GM21619 (cell line): Measurements from ENCODE around the gene ZSCAN32.

Experiments used
- ATAC-seq: cut with Tn5 transposase; IDR thresholded peaks from one replicate; pipeline ENCODE4 v1.9.1; 2021; ENCODE audit not compliant: unreplicated experiment

Gene ZSCAN32

DNA sequence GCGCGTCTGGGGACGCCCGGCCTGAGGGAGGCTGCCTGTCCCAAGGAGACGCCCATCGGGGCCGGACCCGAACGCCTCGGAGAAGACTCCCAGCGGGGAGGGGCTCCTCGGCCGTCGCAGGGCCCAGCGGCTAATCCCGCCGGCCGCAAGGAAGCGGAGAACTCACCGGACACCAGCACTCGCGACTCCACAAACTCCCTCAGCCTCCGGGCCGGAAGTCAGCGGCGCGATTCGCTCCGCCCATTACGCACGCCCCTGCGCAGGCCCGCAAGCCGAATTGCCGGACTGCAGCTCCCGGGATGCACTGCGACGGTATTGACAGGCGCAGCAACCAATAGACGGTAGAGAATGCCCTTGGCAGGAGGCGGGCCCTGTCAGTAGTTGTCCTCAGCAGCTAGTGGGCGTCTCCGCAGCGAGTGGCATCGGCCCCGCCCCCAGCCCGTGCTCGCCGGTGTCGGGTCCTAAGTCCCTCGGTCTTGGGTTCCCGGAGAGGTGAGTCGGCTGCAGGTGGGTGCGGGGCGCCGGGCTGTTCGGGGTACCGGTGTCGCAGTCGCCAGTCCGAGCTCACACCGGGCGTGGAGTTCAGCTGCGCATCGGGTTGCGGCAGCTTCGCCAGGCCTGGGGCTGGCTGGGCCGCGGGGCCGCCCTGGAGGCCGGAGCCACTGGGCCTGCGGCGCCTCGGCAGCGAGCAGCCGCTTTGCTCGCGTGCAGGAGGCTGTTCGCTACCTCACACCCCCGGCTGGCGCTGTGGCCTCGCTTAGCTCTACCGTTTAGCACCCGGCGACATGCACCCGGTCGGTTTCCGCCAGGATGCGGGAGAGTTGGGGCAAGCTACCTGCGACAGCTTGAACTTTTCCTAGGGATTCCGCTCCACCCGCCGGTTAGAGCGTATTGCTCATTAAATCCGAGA, at the start of gene ZSCAN32, which contains the start of gene ZNF174:
Gene ZSCAN32, minus strand, starts transcription at position 226 of the 910 bp plus-strand sequence. CDS start 3,447 bp downstream, outside the sequence.
Gene ZNF174, plus strand, starts transcription at position 437 of the 910 bp plus-strand sequence. CDS start 790 bp downstream, outside the sequence.
- ATAC-seq, result peak; percentile 95

- peak; percentile 17 for ATAC-seq
These were observed 43.2 kb upstream of the ZSCAN32 start for GRCh38 chr16:3444032-3444388.

DNA sequence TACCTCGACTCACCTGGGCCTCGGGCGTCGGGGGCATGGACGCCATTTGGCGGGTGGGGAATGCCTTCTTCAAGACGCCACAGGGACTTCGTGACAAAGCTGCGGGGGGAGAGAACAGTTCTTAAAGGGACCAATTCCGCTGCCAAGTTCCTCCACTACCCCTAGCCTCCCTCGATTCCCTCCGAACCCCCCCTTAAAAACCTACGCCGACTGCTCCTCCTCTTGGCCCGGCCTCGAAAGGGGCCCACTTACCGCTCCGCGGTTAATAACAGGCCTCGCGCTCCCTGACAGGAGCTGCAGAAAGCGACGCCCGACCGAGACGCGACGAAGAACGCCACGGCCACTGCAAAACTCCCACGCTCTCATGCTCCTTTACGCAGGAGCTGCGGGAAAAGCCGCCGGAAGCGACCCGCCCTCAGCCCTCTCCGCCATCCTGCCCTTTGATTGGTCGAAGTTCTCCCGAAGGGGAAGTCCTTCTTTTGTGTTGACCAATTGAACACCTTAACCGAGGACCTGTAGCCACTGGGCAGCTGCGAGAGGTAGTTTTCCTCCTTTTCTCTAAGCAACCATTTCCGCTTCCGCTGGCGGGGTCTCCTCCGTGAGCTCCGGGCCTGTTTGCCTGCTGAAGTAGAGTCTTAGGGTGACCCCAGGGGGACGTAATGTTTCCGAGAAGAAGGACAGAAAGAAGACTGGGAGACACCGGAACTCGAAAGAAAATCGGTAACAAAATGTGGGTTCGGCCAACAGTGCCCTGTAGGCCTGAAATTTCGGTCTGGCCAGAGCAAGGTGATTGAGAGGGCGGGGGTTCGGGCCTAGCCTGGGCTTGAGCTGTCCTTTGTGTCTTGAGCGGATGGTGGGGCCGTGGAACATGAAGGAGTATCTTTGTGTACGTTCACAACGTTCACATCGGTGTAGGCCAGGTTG, 42.6 kb upstream of the ZSCAN32 start, which contains the start of the genes NAA60 and ZNF597:
Gene NAA60, plus strand, starts transcription at position 573 of the 924 bp plus-strand sequence. CDS start 32,548 bp downstream, outside the sequence.
Gene ZNF597, minus strand, starts transcription at position 397 of the 924 bp plus-strand sequence. Its CDS starts 351 bp downstream, at position 46.
- ATAC-seq, result peak; percentile 82

- ATAC-seq, result no peak
These were observed 38.8 kb upstream of the ZSCAN32 start for GRCh38 chr16:3439637-3440036.

- no peak for ATAC-seq
These were observed 33.6 kb upstream of the ZSCAN32 start for GRCh38 chr16:3434373-3434772.

DNA sequence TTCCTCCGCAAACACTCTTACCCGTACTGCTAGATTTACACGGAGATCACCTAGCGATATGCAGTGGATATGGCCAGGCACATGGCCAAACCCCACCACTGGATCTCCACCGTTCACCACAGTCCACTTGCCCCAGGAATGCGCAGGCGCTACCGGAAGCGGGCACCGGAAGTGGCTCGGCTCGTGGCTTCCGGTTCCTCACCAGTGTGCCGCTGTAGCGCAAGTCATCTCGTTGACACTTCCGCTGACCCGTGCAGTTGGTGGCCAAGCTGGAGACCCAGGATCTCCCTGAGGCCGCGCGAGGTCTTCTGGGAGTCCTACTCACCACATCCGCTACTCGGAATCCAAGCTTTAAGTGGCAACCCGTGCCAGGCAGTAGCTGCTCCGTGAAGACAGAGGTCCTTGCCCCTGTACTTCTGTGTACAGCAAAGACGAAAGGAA, 31.0 kb upstream of the ZSCAN32 start:
- no peak for ATAC-seq

DNA sequence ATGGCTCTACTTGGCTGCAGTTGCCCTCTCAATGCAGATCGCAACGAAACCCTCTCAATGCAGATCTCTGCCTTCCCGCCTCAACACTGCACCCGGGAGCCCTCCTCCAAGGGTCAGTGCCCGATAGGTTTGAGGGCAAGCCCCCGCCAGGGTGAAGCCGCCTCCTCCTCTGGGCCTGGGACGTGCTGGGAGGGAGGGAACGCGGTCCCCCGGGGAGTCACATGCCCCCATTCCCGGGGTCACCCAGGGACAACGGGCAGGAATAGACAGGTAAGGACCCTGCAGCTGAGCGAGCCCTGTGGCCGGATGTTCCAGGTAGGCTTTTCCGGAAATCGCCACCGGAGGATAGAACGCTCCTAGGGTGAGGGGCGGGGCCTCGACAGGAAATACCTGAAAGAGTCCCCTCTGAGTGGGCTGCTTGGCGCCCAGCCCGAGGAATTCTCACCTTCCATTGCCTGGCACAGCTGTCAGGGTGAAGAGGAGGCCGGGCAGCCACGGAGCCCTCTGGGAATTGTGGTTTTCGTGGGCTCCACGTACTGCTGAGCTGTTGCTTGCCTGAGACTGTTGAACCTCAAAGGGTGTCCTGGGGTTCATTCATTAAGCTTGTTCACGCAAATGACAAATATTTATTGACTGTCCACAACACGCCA, 13.1 kb upstream of the ZSCAN32 start:
- ATAC-seq, result no peak

DNA sequence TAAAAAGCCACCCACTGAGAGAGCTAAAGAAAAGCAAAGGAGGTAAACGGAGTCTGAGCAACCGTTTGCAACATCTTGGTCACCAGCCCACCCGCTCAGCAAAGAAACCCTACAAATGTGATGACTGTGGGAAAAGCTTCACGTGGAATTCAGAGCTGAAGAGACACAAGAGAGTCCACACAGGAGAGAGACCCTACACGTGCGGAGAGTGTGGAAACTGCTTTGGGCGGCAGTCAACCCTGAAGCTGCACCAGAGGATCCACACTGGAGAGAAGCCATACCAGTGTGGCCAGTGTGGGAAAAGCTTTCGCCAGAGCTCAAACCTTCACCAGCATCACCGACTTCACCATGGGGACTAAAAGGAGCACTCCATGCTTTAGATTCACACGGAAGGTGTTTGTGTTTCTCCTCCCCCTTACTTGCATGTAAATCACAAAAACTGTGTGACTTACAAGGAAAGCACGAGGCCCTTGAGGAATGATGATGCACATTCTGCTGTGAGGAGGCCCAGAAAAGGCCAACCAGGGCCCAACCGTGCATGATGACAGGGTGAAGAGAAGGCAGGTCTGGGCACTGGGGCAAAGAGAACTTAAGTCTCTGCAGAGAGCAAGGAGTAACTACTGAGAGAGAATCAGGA, 7.9 kb upstream of the ZSCAN32 start:
- ATAC-seq, result no peak

- ATAC-seq, result no peak
These were observed 1.1 kb upstream of the ZSCAN32 start for GRCh38 chr16:3401719-3402397.

- ATAC-seq, result peak; percentile 31
These were observed 392 bp downstream of the ZSCAN32 start for GRCh38 chr16:3400446-3400778.

- ATAC-seq, result no peak
These were observed 11.0 kb downstream of the ZSCAN32 start for GRCh38 chr16:3389663-3390338.

GRCh38 chr16:3388325-3388724, 12.5 kb downstream of the ZSCAN32 start:
- no peak for ATAC-seq

DNA sequence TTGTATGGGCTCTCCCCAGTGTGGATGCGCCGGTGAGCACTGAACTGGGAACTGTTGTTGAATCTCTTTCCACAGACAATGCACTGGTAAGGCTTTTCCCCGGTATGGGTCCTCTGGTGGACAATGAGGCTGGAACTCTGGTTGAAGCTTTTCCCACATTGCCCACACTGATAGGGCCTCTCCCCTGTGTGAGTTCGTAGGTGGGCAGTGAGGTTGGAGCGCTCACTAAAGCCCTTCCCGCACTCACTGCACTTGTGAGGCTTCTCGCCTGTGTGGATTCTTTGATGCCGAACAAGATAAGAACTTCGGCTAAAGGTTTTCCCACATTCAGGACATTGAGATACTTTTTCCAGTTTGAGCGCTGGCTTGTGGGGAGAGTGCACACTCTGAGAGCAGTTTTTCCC, 17.8 kb downstream of the ZSCAN32 start:
- no peak for ATAC-seq

DNA sequence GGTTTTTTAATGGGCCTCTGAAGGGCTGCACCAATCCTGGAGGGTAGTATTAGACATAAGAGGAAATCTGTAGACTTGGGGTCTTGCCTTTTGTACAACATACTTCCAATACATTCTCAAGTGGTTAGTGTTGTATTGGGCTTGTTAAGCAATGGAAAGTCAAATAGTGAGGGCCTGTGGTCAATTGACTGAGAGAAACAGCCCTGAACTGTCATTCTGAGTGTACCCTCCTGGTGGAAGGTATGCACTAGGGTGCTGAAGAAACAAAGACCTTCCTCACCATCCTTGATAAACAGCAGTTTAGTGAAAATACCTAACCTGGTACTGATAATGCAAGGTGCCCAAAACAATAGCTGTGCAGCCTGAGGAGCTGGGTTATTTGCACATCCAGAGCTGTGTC, 22.9 kb downstream of the ZSCAN32 start:
- ATAC-seq, result no peak

GRCh38 chr16:3375680-3376079, 25.1 kb downstream of the ZSCAN32 start:
- ATAC-seq, result no peak

DNA sequence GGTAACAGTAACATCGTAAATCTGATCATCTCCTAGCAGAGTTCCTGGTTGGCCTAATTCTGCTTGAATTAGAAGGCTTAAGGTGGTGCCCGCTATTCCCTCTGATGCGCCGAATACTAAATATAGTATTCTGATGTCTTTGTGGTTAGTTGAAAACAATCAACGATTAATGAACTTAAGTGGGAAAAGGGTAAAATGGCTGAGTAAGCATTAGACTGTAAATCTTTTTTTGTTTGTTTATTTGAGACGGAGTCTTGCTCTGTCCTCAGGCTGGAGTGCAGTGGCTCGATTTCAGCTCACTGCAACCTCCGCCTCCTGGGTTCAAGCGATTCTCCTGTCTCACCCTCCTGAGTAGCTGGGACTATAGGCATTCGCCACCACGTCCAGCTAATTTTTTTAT, 31.7 kb downstream of the ZSCAN32 start:
- ATAC-seq, result no peak

GRCh38 chr16:3364774-3365427, 35.9 kb downstream of the ZSCAN32 start:
- ATAC-seq, result peak; percentile 53

DNA sequence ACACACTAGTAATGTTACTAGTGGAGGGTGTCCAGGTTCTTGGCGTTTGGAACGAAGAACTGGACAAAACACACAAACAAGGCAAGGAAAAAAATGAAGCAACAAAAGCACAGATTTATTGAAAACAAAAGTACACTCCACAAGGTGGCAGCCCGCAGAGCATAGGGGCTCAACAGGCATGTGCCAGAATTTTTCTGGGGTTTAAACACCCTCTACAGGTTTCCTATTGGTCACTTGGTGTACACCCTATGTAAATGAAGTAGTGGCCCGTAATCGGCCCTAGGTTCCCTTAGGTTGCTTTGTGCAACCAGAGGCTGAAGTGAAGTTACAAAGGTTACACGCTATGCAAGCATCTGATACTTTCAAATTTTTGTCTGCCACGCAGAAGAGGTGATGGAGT, 37.0 kb downstream of the ZSCAN32 start:
- ATAC-seq, result no peak

DNA sequence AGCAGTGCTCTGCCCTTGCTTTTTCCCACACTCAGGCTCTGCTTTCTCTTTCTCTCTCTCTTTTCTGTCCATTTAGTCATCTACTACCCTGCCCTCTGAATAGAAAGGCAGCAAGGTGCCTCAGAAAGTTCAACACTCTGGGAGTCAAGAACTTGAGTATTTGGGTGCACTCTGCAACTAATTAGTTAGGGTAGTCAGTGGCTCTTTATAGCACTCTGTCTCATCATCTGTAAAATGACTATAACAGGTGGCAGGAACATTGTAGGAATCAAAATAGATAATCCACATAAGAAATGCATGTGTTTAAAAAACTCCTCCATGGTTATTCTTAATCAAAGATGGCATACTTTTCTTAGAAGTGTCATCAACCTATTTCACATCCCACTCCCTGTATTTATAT, 37.9 kb downstream of the ZSCAN32 start:
- no peak for ATAC-seq
